ENCODE data around the gene RASSF3.

- TF ChIP-seq CTCF (IDR thresholded peaks at IDR 0.05) (no peak), POLR2AphosphoS5 (IDR thresholded peaks at IDR 0.05) (no peak)
Observed at GRCh38 chr12:64561302-64562136, 48.8 kb upstream of the RASSF3 start.

All from breast epithelium (tissue), 3 donors.